GM21381 (cell line): ENCODE results near the gene POLN.

Source experiments
- ATAC-seq: cut with Tn5 transposase; IDR thresholded peaks from one replicate; pipeline ENCODE4 v1.9.1; 2021; ENCODE audit warnings: mild to moderate bottlenecking, moderate library complexity; ENCODE audit not compliant: unreplicated experiment

POLN gene

GRCh38 chr4:2252530-2253091, 10.7 kb upstream of the POLN start:
- no peak for ATAC-seq

- ATAC-seq, result no peak
These were observed 10.0 kb upstream of the POLN start for GRCh38 chr4:2251795-2252529.

GRCh38 chr4:2251073-2251794, 9.3 kb upstream of the POLN start:
- no peak for ATAC-seq

GRCh38 chr4:2250357-2251072, 8.6 kb upstream of the POLN start:
- no peak for ATAC-seq

GRCh38 chr4:2249526-2250356, 7.8 kb upstream of the POLN start:
- no peak for ATAC-seq

GRCh38 chr4:2248821-2249261, 6.9 kb upstream of the POLN start:
- ATAC-seq, result no peak

GRCh38 chr4:2248044-2248780, 6.3 kb upstream of the POLN start:
- ATAC-seq, result no peak

GRCh38 chr4:2247128-2248043, 5.5 kb upstream of the POLN start:
- ATAC-seq, result no peak

- ATAC-seq, result no peak
These were observed 4.6 kb upstream of the POLN start for GRCh38 chr4:2246384-2247127.

- ATAC-seq, result no peak
These were observed 3.9 kb upstream of the POLN start for GRCh38 chr4:2245787-2246275.

- no peak for ATAC-seq
These were observed 3.3 kb upstream of the POLN start for GRCh38 chr4:2245057-2245786.

GRCh38 chr4:2243681-2244380, 1.9 kb upstream of the POLN start:
- no peak for ATAC-seq

GRCh38 chr4:2241003-2241402, 918 bp downstream of the POLN start:
- ATAC-seq, result no peak

GRCh38 chr4:2236944-2237666, 4.8 kb downstream of the POLN start:
- ATAC-seq, result no peak

- no peak for ATAC-seq
These were observed 10.8 kb downstream of the POLN start for GRCh38 chr4:2231082-2231481.

- ATAC-seq, result no peak
These were observed 15.7 kb downstream of the POLN start for GRCh38 chr4:2226261-2226660.
